Activated B cell treated with CpG ODN at 0.5 μM for 24 hours (primary cell): Measurements from ENCODE around the gene RNF152. TPM values are rescaled to one million over a fixed set of nuclear protein-coding genes. Genes with fewer than 3 reads are reported as not detected.
"Not testable (repeated sequence)": the region's sequence is repeated elsewhere in the genome, so short reads cannot be mapped to it uniquely, and the experiment has no call there.

ENCODE experiments used
- ATAC-seq: fragments of 200-7000 bp; cut with Tn5 transposase; one replicate; pipeline ENCODE4 v1.10.0; 2021; ENCODE audit warnings: low read depth, mild to moderate bottlenecking, moderate library complexity
- CTCF ChIA-PET: fragments of 350-600 bp; sonication (Branson Sonifier 250); formaldehyde crosslinking; loops from one replicate; lab custom pipeline; 2021; ENCODE audit warnings: antibody characterized with exemption; lab: Charles Lee
- POLR2A ChIA-PET: fragments of 350-600 bp; sonication (Branson Sonifier 250); formaldehyde crosslinking; loops from one replicate; lab custom pipeline; 2021; ENCODE audit warnings: antibody characterized with exemption; lab: Charles Lee
- DNase-seq: peaks from one replicate; pipeline ENCODE4 v3.0.0; 2022
- H3K27ac Mint-ChIP-seq: one replicate; pipeline ENCODE4 v1.8.0; 2020; ENCODE audit warnings: mixed read lengths
- H3K27me3 Mint-ChIP-seq: one replicate; pipeline ENCODE4 v1.8.0; 2021; ENCODE audit warnings: mixed read lengths
- H3K36me3 Mint-ChIP-seq: one replicate; pipeline ENCODE4 v1.8.0; 2021; ENCODE audit warnings: low read depth, mixed read lengths
- H3K4me1 Mint-ChIP-seq: one replicate; pipeline ENCODE4 v1.8.0; 2021; ENCODE audit warnings: mixed read lengths
- H3K4me3 Mint-ChIP-seq: one replicate; pipeline ENCODE4 v1.8.0; 2020; ENCODE audit warnings: mild to moderate bottlenecking, mixed read lengths
- H3K9me3 Mint-ChIP-seq: one replicate; pipeline ENCODE4 v1.8.0; 2020; ENCODE audit warnings: mixed read lengths
- intact Hi-C: fragments of 100-400 bp; cut with micrococcal nuclease; formaldehyde crosslinking; loops from one replicate; pipeline ENCODE4 v1.15.1; 2024
- total RNA-seq: library from RNA; stranded (reverse); gene quantifications from 2 replicates; pipeline ENCODE4 v1.2.3, GENCODE V29; 2022
- TF ChIP-seq, protein P1 (sequence below): fragments of 200-600 bp; IDR thresholded peaks from one replicate; pipeline ENCODE4 v1.8.0; 2022; ENCODE audit warnings: antibody characterized with exemption, mild to moderate bottlenecking

The RNF152 gene
- total RNA-seq, 1 donor from 2014 or later = 0.02 TPM

DNA sequence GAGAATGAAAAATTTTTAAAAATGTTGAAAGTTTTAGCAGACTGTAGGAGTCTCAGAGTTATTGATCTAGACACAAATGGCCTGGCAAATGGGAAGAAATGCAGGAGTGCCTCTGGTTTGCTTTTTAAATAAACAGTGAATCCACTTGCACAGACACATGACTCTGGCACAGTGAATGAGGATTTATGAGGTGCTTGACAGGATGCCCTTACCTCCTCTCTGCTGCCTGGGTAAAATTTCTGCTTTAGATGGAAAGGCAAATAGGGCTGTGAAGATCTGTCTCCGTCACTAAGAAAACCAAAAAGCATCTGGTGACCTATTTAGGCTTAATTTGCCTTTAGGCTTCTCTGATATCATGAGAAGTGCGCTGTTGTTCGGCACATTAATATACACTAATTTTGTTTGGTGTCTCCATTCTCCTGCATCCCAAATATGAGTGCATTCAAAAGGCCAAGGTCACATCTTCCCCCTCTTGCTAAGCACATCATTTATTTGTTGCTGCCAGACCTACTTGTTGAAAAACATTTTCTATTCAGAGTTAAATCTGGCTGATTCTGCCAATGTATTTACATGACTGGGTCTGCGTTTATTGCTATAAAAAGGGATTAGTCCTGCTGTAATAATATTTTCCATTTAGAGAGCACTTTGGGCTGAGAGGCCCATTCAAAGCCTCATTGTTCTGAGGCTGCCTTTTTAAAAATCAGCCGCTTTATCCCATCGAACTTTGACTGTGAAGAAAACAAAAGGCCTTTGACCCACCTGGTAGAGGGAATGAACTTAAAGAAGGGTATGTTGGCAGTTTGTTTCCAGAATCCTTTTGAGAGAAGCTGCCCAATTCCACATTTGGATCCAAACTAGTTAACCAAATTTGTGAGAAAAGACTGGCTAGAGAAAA, 94.9 kb downstream of the RNF152 start:
- no peaks in the 10 kb centered on the region for H3K4me1 Mint-ChIP-seq
- ATAC-seq = no peak
- H3K27me3 Mint-ChIP-seq = no peaks in the 10 kb centered on the region
- CTCF ChIA-PET = no interaction called here
- no peaks in the 10 kb centered on the region for H3K9me3 Mint-ChIP-seq
- POLR2A ChIA-PET = no interaction called here
- no peaks in the 10 kb centered on the region for H3K36me3 Mint-ChIP-seq
- TF ChIP-seq, protein P1, sequence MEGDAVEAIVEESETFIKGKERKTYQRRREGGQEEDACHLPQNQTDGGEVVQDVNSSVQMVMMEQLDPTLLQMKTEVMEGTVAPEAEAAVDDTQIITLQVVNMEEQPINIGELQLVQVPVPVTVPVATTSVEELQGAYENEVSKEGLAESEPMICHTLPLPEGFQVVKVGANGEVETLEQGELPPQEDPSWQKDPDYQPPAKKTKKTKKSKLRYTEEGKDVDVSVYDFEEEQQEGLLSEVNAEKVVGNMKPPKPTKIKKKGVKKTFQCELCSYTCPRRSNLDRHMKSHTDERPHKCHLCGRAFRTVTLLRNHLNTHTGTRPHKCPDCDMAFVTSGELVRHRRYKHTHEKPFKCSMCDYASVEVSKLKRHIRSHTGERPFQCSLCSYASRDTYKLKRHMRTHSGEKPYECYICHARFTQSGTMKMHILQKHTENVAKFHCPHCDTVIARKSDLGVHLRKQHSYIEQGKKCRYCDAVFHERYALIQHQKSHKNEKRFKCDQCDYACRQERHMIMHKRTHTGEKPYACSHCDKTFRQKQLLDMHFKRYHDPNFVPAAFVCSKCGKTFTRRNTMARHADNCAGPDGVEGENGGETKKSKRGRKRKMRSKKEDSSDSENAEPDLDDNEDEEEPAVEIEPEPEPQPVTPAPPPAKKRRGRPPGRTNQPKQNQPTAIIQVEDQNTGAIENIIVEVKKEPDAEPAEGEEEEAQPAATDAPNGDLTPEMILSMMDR = no peak
- H3K4me3 Mint-ChIP-seq = no peak overlapping the region
- intact Hi-C loops = no loop called here
- no peak overlapping the region for H3K27ac Mint-ChIP-seq
- DNase-seq = no peak

DNA sequence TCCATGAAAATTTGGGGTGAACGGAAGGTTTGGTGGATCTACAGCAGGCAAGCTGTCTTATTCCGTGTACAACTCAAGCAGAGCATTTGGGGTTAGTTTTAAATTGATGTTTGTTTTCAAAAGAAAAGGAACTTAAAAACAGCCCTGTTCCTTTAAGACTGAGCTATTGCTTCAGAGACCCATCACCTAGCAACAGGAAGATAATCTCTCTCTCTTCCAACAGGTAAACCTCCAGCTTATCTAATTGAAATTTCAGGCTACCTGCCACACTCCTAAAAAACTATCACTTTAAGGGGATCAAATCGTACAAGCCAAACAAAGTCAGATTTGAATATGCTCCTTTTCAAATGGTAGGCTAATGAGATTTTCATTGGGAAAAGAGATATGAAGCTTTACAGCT, 101.8 kb downstream of the RNF152 start:
- TF ChIP-seq, protein P1 = no peak
- H3K27ac Mint-ChIP-seq = no peak overlapping the region
- no peaks in the 10 kb centered on the region for H3K36me3 Mint-ChIP-seq
- intact Hi-C loops = no loop called here
- peaks cover 3% of the 10 kb centered on the region for H3K9me3 Mint-ChIP-seq
- H3K4me3 Mint-ChIP-seq = no peak overlapping the region
- CTCF ChIA-PET = interaction anchor here (0.6 kb wide), 1 partner anchor 340 kb away, joined by 3 read pairs; no protein-coding TSS in a partner anchor
- POLR2A ChIA-PET = no interaction called here
- DNase-seq (no peak), ATAC-seq (no peak)
- H3K27me3 Mint-ChIP-seq = no peaks in the 10 kb centered on the region
- H3K4me1 Mint-ChIP-seq = no peaks in the 10 kb centered on the region

DNA sequence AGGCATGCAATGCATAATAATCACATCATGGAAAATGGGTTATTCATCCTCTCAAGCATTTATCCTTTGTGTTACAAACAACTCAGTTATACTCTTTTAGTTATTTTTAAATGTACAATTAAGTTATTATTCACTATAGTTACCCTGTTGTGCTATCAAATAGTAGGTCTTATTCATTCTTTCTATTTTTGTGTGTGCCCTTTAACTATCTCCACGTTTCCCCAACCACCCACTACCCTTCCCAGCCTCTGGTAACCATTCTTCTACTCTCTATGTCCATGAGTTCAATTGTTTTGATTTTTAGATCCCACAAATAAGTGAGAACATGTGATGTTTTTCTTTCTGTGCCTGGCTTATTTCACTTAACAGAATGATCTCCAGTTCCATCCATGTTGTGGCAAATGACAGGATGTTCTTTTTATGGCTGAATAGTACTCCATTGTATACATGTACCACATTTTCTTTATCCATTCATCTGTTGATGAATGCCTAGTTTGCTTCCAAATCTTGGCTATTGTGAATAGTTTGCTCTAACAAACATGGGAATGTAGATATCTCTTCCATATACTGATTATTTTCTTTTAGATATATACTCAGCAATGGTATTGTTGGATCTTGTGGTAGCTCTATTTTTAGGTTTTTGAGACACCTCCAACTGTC, 105.7 kb downstream of the RNF152 start:
- ATAC-seq, POLR2A ChIA-PET, H3K27ac Mint-ChIP-seq, H3K4me1 Mint-ChIP-seq, CTCF ChIA-PET, intact Hi-C loops, H3K4me3 Mint-ChIP-seq, DNase-seq, H3K9me3 Mint-ChIP-seq, H3K27me3 Mint-ChIP-seq, H3K36me3 Mint-ChIP-seq: not testable (repeated sequence)

DNA sequence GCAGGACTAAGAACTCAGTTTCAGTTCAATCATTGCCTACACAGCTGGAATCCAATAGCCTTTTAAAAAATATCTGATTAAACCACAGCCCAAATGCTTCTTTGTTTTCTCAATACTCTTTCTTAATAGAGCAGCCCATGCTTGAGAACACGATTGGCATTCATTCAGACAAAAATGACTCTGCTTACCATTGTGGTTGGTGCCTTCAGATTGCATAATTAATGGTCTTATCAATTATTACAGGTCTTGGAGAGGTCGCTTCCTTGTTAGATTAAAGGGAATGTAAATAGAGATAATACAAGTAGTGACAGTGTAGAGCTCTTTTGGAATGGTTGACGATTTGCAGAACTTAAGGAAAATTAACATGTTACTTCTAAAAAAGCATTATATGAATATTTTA, 107.2 kb downstream of the RNF152 start:
- Mint-ChIP-seq H3K9me3 (peaks cover 3% of the 10 kb centered on the region), H3K4me1 (no peaks in the 10 kb centered on the region), H3K27ac (no peak overlapping the region), H3K36me3 (no peaks in the 10 kb centered on the region), H3K4me3 (no peak overlapping the region), H3K27me3 (no peaks in the 10 kb centered on the region)
- TF ChIP-seq, protein P1 = no peak
- ATAC-seq (no peak), DNase-seq (no peak)
- POLR2A ChIA-PET = no interaction called here
- CTCF ChIA-PET = no interaction called here
- intact Hi-C loops = no loop called here

DNA sequence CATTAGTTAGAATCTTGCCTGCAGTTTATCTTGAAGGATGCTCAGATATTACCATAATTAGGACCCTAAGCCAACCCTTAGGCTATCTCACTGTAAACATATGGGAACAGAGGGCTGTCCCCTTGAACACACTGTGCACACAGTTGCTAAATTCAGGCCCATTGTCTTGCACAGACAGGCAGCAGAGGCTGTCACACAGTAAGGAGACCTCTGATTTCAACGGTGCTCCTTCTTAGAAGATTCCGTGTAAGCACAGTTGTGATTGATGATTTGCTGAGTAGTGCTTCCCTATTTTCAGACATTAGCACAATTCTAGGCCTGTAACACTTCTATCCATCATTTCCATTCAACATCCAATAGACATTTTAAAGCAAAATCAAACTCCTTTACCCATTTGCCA, 108.0 kb downstream of the RNF152 start:
- intact Hi-C loops = no loop called here
- DNase-seq (no peak), ATAC-seq (no peak)
- Mint-ChIP-seq H3K4me3 (no peak overlapping the region), H3K27me3 (no peaks in the 10 kb centered on the region), H3K9me3 (peaks cover 3% of the 10 kb centered on the region), H3K4me1 (no peaks in the 10 kb centered on the region), H3K36me3 (no peaks in the 10 kb centered on the region), H3K27ac (no peak overlapping the region)
- ChIA-PET CTCF (no interaction called here), POLR2A (no interaction called here)
- TF ChIP-seq, protein P1 = no peak
